OCI-LY7 (cell line): ENCODE data around the gene IL9. TPM values are rescaled to one million over a fixed set of nuclear protein-coding genes. Genes with fewer than 3 reads are reported as not detected.

Experiments used
- BruUV-seq: library from RNA; stranded (reverse); fragments of 400-500 nt; replicated peaks from 2 replicates; lab custom pipeline; 2021; lab: Mats Ljungman, UMichigan
- CTCF ChIA-PET: fragments of 300-600 bp; sonication (Branson Sonifier 250); formaldehyde crosslinking; loops from one replicate; lab custom pipeline; 2022; ENCODE audit warnings: antibody characterized with exemption; ENCODE audit not compliant: unreplicated experiment; lab: Charles Lee
- POLR2A ChIA-PET: fragments of 300-600 bp; sonication (Branson Sonifier 250); formaldehyde crosslinking; loops from one replicate; lab custom pipeline; 2022; ENCODE audit warnings: antibody characterized with exemption; lab: Charles Lee
- DNase-seq: peaks from one replicate; pipeline ENCODE4 v3.0.0-alpha.2; 2015; ENCODE audit warnings: low spot score
- H2AFZ ChIP-seq: fragments of 200-600 bp; sonication (generic), shearing (Covaris generic); 2 replicates; pipeline ENCODE4 v1.6.1; 2014; ENCODE audit warnings: mild to moderate bottlenecking, antibody characterized with exemption, low read length, moderate library complexity
- H3K27ac ChIP-seq: fragments of 200-600 bp; sonication (generic); 2 replicates; pipeline ENCODE4 v1.5.1; 2014; ENCODE audit warnings: mixed run types, low read depth, mild to moderate bottlenecking, moderate library complexity, low read length, inconsistent platforms; ENCODE audit not compliant: poor library complexity, severe bottlenecking
- H3K36me3 ChIP-seq: fragments of 200-600 bp; sonication (generic); 2 replicates; pipeline ENCODE4 v1.6.1; 2014; ENCODE audit warnings: mild to moderate bottlenecking, antibody characterized with exemption, low read length, moderate library complexity, mixed read lengths; ENCODE audit not compliant: insufficient read depth
- H3K4me1 ChIP-seq: fragments of 200-600 bp; sonication (generic); 2 replicates; pipeline ENCODE4 v1.5.1; 2014; ENCODE audit warnings: mild to moderate bottlenecking, low read length; ENCODE audit not compliant: insufficient read depth, poor library complexity, severe bottlenecking
- H3K4me2 ChIP-seq: fragments of 200-600 bp; sonication (generic); 2 replicates; pipeline ENCODE4 v1.6.1; 2014; ENCODE audit warnings: mild to moderate bottlenecking, low read length
- H3K4me3 ChIP-seq: fragments of 200-600 bp; sonication (generic); 2 replicates; pipeline ENCODE4 v1.5.1; 2014; ENCODE audit warnings: mild to moderate bottlenecking, low read depth, low read length; ENCODE audit not compliant: poor library complexity, severe bottlenecking
- H3K79me2 ChIP-seq: fragments of 200-600 bp; sonication (generic); 2 replicates; pipeline ENCODE4 v1.6.1; 2016; ENCODE audit warnings: low read depth, mild to moderate bottlenecking, low read length, moderate library complexity, mixed read lengths; ENCODE audit not compliant: insufficient read depth
- H3K9me2 ChIP-seq: fragments of 200-600 bp; sonication (generic); 2 replicates; pipeline ENCODE4 v1.6.1; 2016; ENCODE audit warnings: mild to moderate bottlenecking, low read length, mixed read lengths; ENCODE audit not compliant: insufficient read depth
- H3K9me3 ChIP-seq: fragments of 200-600 bp; sonication (generic); 2 replicates; pipeline ENCODE4 v1.6.1; 2014; ENCODE audit warnings: mild to moderate bottlenecking, mixed run types, low read length, mixed read lengths
- H4K20me1 ChIP-seq: fragments of 200-600 bp; sonication (generic); 2 replicates; pipeline ENCODE4 v1.6.1; 2014; ENCODE audit warnings: mild to moderate bottlenecking, antibody characterized with exemption, low read length, moderate library complexity, mixed read lengths; ENCODE audit not compliant: insufficient read depth
- CTCF ChIP-seq: fragments of 200-600 bp; sonication (generic); conservative IDR thresholded peaks from 2 replicates; pipeline ENCODE4 v1.5.1; 2014; ENCODE audit warnings: mild to moderate bottlenecking, antibody characterized with exemption, low read length, moderate library complexity, mixed read lengths
- EZH2phosphoT487 ChIP-seq: fragments of 200-600 bp; sonication (generic); IDR thresholded peaks from 2 replicates; pipeline ENCODE4 v1.6.1; 2018; ENCODE audit warnings: low read depth, borderline replicate concordance, mild to moderate bottlenecking, mixed run types, antibody characterized with exemption, low read length, moderate library complexity, mixed read lengths
- intact Hi-C: fragments of 100-400 bp; cut with micrococcal nuclease; formaldehyde crosslinking; loops from one replicate; pipeline ENCODE4 v1.10.0; 2022; ENCODE audit not compliant: unreplicated experiment
- total RNA-seq, 2 experiments: library from RNA; depleted of rRNA in 1 of 2; stranded (reverse); fragments of >200 nt in 1 of 2; shearing (Covaris generic) in 1 of 2; gene quantifications; 2 replicates each; pipeline ENCODE4 v1.2.3, GENCODE V29; 2014 to 2022

Gene IL9
- total RNA-seq, 2 experiments from 2014 or later, result not detected

DNA sequence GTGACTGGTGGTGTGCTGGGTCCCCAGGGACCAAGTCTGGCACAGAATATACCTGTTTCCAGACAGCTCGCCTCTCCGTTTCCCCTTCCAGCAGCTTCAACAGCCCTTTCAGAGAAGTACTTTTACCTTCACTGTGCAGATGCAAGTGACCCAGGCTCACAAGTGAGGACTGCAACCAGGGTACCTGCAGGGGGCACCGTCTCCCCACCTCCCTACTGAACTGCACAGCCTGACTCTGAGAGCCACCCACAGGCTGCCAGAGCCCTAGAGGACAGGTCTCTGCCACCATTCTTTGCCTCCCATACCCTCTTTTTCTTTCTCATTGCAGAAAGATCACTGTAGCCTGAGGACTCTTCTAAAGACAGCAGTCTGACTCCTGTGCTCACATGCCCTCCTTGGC, 15.4 kb downstream of the IL9 start:
- Histone ChIP-seq H3K4me2 (no peak overlapping the region), H2AFZ (no peak overlapping the region), H3K79me2 (no peaks in the 10 kb centered on the region), H3K27ac (no peak overlapping the region), H3K4me1 (no peaks in the 10 kb centered on the region), H4K20me1 (no peaks in the 10 kb centered on the region), H3K9me2 (no peaks in the 10 kb centered on the region), H3K4me3 (no peak overlapping the region), H3K36me3 (no peaks in the 10 kb centered on the region), H3K9me3 (no peaks in the 10 kb centered on the region)
- CTCF ChIA-PET, result no interaction called here
- POLR2A ChIA-PET, result no interaction called here
- intact Hi-C loops, result loop anchor here (10.0 kb wide), 1 partner anchor 895 kb away; no protein-coding TSS in a partner anchor
- no TSS peak for BruUV-seq
- peak; percentile 40 for DNase-seq
- TF ChIP-seq CTCF, result peak; percentile 72
- TF ChIP-seq EZH2phosphoT487, result no peak

DNA sequence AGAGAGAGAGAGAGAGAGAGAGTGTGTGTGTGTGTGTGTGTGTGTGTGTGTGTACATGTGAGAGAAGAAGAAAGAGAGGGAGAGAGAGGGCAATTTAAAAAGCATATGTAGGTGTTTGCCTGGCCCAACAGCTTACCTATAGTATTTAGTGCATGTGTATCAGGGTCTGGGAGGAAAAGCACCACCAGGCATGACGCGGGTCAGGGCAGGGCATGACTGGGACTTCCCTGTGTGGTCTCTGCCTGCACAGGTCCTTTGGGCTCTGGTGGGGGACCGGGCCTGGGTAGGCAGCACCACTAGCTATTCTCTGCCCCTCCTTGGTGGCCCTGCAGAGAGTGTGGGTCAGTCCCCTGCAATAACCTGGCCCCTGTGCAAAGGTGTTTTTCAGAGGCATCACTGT, 16.1 kb downstream of the IL9 start:
- no peak overlapping the region for H3K4me3 ChIP-seq
- H3K9me3 ChIP-seq, result no peaks in the 10 kb centered on the region
- no TSS peak for BruUV-seq
- no peaks in the 10 kb centered on the region for H3K36me3 ChIP-seq
- ChIA-PET POLR2A (interaction anchor here (0.6 kb wide), 1 partner anchor 9 kb away, joined by 3 read pairs; no protein-coding TSS in a partner anchor), CTCF (no interaction called here)
- no peak overlapping the region for H3K27ac ChIP-seq
- intact Hi-C loops, result no loop called here
- H3K9me2 ChIP-seq, result no peaks in the 10 kb centered on the region
- H3K79me2 ChIP-seq, result no peaks in the 10 kb centered on the region
- H3K4me1 ChIP-seq, result no peaks in the 10 kb centered on the region
- H3K4me2 ChIP-seq, result no peak overlapping the region
- no peak overlapping the region for H2AFZ ChIP-seq
- no peak for DNase-seq
- TF ChIP-seq EZH2phosphoT487 (no peak), CTCF (no peak)
- no peaks in the 10 kb centered on the region for H4K20me1 ChIP-seq

- POLR2A ChIA-PET, result no interaction called here
Observed at GRCh38 chr5:135878156-135878620, 17.5 kb downstream of the IL9 start.

More at GRCh38 chr5:135878156-135878620, 17.5 kb downstream of the IL9 start:
- H3K4me2 ChIP-seq, result no peak overlapping the region
- BruUV-seq, result no TSS peak
- H3K9me3 ChIP-seq, result no peaks in the 10 kb centered on the region
- no peaks in the 10 kb centered on the region for H4K20me1 ChIP-seq
- no peaks in the 10 kb centered on the region for H3K79me2 ChIP-seq
- H2AFZ ChIP-seq, result no peak overlapping the region
- DNase-seq, result no peak
- no peaks in the 10 kb centered on the region for H3K36me3 ChIP-seq
- no peaks in the 10 kb centered on the region for H3K4me1 ChIP-seq
- H3K9me2 ChIP-seq, result no peaks in the 10 kb centered on the region
- CTCF ChIA-PET, result no interaction called here
- no peak for TF ChIP-seq EZH2phosphoT487
- TF ChIP-seq CTCF, result no peak
- intact Hi-C loops, result no loop called here
- no peak overlapping the region for H3K27ac ChIP-seq
- no peak overlapping the region for H3K4me3 ChIP-seq
